NT2/D1 (cell line): ENCODE results near the gene SAMD14.

Source experiments
- SUZ12 ChIP-seq: IDR thresholded peaks from 2 replicates; pipeline ENCODE4 v1.6.1; 2011; ENCODE audit not compliant: insufficient read length, insufficient read depth; ENCODE audit errors: extremely low read depth
- YY1 ChIP-seq: IDR thresholded peaks from 2 replicates; pipeline ENCODE4 v1.6.1; 2011; ENCODE audit not compliant: insufficient read length, insufficient read depth

DNA sequence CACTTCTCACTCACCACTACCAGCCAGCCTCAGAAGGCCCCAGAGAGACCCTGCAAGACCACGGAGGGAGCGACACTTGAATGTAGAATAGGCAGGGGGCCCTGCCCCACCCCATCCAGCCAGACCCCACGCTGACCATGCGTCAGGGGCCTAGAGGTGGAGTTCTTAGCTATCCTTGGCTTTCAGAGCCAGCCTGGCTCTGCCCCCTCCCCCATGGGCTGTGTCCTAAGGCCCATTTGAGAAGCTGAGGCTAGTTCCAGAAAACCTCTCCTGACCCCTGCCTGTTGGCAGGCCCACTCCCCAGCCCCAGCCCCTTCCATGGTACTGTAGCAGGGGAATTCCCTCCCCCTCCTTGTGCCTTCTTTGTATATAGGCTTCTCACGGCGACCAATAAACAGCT is 39.9 kb downstream of the SAMD14 start:
- TF ChIP-seq SUZ12 (no peak), YY1 (no peak)
